Measurements from ENCODE around the gene PVRIG.
A peak's percentile ranks its signal among the peaks of the same experiment; 100 is the strongest.

DNA sequence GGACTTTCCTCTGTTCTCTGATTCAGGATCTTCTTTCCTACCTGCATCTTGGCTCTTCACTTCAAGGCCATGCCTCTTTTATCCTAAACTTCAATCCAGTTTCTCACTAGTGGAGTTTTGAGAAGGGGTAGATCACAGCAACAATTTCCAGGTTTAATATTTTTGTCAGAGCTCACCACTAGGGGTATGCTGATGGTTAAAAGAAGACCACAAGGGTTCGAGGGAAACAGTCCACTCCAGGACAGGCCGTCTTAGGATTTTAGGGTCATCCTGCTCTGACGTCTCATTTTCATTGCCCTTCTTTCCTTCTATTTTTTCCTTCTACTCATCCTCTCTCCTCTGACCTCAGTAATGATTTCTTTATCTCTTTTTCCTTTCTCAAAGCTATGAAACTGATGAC lies 30.7 kb upstream of the PVRIG start:
- TF ChIP-seq, protein P1, sequence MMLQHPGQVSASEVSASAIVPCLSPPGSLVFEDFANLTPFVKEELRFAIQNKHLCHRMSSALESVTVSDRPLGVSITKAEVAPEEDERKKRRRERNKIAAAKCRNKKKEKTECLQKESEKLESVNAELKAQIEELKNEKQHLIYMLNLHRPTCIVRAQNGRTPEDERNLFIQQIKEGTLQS (IDR thresholded peaks at IDR 0.05; ENCODE audit: insufficient read depth, low read depth, low read length) = no peak
- TF ChIP-seq, protein P2, sequence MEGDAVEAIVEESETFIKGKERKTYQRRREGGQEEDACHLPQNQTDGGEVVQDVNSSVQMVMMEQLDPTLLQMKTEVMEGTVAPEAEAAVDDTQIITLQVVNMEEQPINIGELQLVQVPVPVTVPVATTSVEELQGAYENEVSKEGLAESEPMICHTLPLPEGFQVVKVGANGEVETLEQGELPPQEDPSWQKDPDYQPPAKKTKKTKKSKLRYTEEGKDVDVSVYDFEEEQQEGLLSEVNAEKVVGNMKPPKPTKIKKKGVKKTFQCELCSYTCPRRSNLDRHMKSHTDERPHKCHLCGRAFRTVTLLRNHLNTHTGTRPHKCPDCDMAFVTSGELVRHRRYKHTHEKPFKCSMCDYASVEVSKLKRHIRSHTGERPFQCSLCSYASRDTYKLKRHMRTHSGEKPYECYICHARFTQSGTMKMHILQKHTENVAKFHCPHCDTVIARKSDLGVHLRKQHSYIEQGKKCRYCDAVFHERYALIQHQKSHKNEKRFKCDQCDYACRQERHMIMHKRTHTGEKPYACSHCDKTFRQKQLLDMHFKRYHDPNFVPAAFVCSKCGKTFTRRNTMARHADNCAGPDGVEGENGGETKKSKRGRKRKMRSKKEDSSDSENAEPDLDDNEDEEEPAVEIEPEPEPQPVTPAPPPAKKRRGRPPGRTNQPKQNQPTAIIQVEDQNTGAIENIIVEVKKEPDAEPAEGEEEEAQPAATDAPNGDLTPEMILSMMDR (IDR thresholded peaks at IDR 0.05; ENCODE audit: control extremely low read depth in 1 of 3, insufficient read depth in 1 of 3, low read depth in 1 of 3, low read length in 3 of 3) = peak in 1 of 3 experiments; percentile 20; a peak in 1 of 4 replicates
- TF ChIP-seq ZNF274 (IDR thresholded peaks at IDR 0.05; ENCODE audit: borderline replicate concordance, extremely low read depth, low read length) (no peak), RFX5 (IDR thresholded peaks at IDR 0.05; ENCODE audit: borderline replicate concordance, low read depth, low read length) (no peak), SUZ12 (IDR thresholded peaks at IDR 0.05; ENCODE audit: low read length) (no peak), TCF12 (IDR thresholded peaks at IDR 0.05; ENCODE audit: low read depth, low read length) (no peak), POLR2A (IDR thresholded peaks at IDR 0.05; ENCODE audit: control extremely low read depth in 1 of 2, low read depth in 2 of 2, low read length in 2 of 2) (no peak), CEBPB (IDR thresholded peaks at IDR 0.05; ENCODE audit: low read depth, low read length) (no peak), EZH2 (IDR thresholded peaks at IDR 0.05; ENCODE audit: low read depth, low read length, severe bottlenecking) (no peak), POLR2AphosphoS5 (IDR thresholded peaks at IDR 0.05; ENCODE audit: low read depth, low read length) (no peak), KDM5A (IDR thresholded peaks at IDR 0.05; ENCODE audit: low read length) (no peak), JUND (IDR thresholded peaks at IDR 0.05; ENCODE audit: low read length) (no peak)
- TF ChIP-seq, protein P3, sequence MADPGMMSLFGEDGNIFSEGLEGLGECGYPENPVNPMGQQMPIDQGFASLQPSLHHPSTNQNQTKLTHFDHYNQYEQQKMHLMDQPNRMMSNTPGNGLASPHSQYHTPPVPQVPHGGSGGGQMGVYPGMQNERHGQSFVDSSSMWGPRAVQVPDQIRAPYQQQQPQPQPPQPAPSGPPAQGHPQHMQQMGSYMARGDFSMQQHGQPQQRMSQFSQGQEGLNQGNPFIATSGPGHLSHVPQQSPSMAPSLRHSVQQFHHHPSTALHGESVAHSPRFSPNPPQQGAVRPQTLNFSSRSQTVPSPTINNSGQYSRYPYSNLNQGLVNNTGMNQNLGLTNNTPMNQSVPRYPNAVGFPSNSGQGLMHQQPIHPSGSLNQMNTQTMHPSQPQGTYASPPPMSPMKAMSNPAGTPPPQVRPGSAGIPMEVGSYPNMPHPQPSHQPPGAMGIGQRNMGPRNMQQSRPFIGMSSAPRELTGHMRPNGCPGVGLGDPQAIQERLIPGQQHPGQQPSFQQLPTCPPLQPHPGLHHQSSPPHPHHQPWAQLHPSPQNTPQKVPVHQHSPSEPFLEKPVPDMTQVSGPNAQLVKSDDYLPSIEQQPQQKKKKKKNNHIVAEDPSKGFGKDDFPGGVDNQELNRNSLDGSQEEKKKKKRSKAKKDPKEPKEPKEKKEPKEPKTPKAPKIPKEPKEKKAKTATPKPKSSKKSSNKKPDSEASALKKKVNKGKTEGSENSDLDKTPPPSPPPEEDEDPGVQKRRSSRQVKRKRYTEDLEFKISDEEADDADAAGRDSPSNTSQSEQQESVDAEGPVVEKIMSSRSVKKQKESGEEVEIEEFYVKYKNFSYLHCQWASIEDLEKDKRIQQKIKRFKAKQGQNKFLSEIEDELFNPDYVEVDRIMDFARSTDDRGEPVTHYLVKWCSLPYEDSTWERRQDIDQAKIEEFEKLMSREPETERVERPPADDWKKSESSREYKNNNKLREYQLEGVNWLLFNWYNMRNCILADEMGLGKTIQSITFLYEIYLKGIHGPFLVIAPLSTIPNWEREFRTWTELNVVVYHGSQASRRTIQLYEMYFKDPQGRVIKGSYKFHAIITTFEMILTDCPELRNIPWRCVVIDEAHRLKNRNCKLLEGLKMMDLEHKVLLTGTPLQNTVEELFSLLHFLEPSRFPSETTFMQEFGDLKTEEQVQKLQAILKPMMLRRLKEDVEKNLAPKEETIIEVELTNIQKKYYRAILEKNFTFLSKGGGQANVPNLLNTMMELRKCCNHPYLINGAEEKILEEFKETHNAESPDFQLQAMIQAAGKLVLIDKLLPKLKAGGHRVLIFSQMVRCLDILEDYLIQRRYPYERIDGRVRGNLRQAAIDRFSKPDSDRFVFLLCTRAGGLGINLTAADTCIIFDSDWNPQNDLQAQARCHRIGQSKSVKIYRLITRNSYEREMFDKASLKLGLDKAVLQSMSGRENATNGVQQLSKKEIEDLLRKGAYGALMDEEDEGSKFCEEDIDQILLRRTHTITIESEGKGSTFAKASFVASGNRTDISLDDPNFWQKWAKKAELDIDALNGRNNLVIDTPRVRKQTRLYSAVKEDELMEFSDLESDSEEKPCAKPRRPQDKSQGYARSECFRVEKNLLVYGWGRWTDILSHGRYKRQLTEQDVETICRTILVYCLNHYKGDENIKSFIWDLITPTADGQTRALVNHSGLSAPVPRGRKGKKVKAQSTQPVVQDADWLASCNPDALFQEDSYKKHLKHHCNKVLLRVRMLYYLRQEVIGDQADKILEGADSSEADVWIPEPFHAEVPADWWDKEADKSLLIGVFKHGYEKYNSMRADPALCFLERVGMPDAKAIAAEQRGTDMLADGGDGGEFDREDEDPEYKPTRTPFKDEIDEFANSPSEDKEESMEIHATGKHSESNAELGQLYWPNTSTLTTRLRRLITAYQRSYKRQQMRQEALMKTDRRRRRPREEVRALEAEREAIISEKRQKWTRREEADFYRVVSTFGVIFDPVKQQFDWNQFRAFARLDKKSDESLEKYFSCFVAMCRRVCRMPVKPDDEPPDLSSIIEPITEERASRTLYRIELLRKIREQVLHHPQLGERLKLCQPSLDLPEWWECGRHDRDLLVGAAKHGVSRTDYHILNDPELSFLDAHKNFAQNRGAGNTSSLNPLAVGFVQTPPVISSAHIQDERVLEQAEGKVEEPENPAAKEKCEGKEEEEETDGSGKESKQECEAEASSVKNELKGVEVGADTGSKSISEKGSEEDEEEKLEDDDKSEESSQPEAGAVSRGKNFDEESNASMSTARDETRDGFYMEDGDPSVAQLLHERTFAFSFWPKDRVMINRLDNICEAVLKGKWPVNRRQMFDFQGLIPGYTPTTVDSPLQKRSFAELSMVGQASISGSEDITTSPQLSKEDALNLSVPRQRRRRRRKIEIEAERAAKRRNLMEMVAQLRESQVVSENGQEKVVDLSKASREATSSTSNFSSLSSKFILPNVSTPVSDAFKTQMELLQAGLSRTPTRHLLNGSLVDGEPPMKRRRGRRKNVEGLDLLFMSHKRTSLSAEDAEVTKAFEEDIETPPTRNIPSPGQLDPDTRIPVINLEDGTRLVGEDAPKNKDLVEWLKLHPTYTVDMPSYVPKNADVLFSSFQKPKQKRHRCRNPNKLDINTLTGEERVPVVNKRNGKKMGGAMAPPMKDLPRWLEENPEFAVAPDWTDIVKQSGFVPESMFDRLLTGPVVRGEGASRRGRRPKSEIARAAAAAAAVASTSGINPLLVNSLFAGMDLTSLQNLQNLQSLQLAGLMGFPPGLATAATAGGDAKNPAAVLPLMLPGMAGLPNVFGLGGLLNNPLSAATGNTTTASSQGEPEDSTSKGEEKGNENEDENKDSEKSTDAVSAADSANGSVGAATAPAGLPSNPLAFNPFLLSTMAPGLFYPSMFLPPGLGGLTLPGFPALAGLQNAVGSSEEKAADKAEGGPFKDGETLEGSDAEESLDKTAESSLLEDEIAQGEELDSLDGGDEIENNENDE (IDR thresholded peaks at IDR 0.05; ENCODE audit: insufficient replicate concordance, low read length) = no peak
- TF ChIP-seq, protein P4, sequence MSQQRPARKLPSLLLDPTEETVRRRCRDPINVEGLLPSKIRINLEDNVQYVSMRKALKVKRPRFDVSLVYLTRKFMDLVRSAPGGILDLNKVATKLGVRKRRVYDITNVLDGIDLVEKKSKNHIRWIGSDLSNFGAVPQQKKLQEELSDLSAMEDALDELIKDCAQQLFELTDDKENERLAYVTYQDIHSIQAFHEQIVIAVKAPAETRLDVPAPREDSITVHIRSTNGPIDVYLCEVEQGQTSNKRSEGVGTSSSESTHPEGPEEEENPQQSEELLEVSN (IDR thresholded peaks at IDR 0.05) = no peak
